IMR-90 (cell line): ENCODE measurements around the gene R3HDML. TPM values are rescaled to one million over a fixed set of nuclear protein-coding genes. Genes with fewer than 3 reads are reported as not detected.

Source experiments
- ATAC-seq: fragments of 200-7000 bp; cut with Tn5 transposase; 2 replicates; pipeline ENCODE4 v1.9.1; 2020; ENCODE audit warnings: low read depth, mild to moderate bottlenecking, moderate library complexity
- BruUV-seq: library from RNA; stranded (reverse); fragments of 400-500 nt; replicated peaks from 2 replicates; lab custom pipeline; 2021; lab: Mats Ljungman, UMichigan
- CTCF ChIA-PET: fragments of 300-600 bp; formaldehyde crosslinking; extraction: SDS; loops from one replicate; lab custom pipeline; 2021; ENCODE audit warnings: antibody characterized with exemption; lab: Yijun Ruan, JAX
- POLR2A ChIA-PET: fragments of 300-600 bp; sonication (Branson Sonifier 250); formaldehyde crosslinking; loops from one replicate; lab custom pipeline; 2022; ENCODE audit warnings: antibody characterized with exemption; ENCODE audit not compliant: unreplicated experiment; lab: Charles Lee
- DNase-seq: peaks from one replicate; pipeline ENCODE4 v3.0.0; 2013
- H2AFZ ChIP-seq: replicated peaks from 2 replicates; pipeline ENCODE3; 2013; ENCODE audit warnings: low read length, mild to moderate bottlenecking; ENCODE audit not compliant: poor library complexity
- H2AK5ac ChIP-seq: 2 replicates; pipeline ENCODE4 v1.6.1; 2013; ENCODE audit warnings: low read depth, low read length, inconsistent platforms
- H2AK9ac ChIP-seq: replicated peaks from 2 replicates; pipeline ENCODE3; 2013; ENCODE audit warnings: mild to moderate bottlenecking, low read depth, low read length, moderate library complexity; ENCODE audit not compliant: poor library complexity
- H2BK120ac ChIP-seq: 2 replicates; pipeline ENCODE4 v1.6.1; 2013; ENCODE audit warnings: low read depth, low read length, inconsistent platforms
- H2BK15ac ChIP-seq: 3 replicates; pipeline ENCODE4 v1.6.1; 2013; ENCODE audit warnings: low read depth, low read length, inconsistent platforms
- H2BK20ac ChIP-seq: 2 replicates; pipeline ENCODE4 v1.6.1; 2013; ENCODE audit warnings: low read depth, mild to moderate bottlenecking, inconsistent platforms, low read length, moderate library complexity
- H2BK5ac ChIP-seq: 2 replicates; pipeline ENCODE4 v1.6.1; 2013; ENCODE audit warnings: mild to moderate bottlenecking, low read depth, low read length, inconsistent platforms; ENCODE audit not compliant: poor library complexity, severe bottlenecking
- H3K14ac ChIP-seq: replicated peaks from 2 replicates; pipeline ENCODE4 v1.6.1; 2013; ENCODE audit warnings: low read depth, low read length, inconsistent platforms
- H3K18ac ChIP-seq: 2 replicates; pipeline ENCODE4 v1.6.1; 2013; ENCODE audit warnings: low read depth, low read length, control low read depth
- H3K23ac ChIP-seq: 2 replicates; pipeline ENCODE4 v1.6.1; 2013; ENCODE audit warnings: low read depth, low read length, inconsistent platforms
- H3K27ac ChIP-seq: 2 replicates; pipeline ENCODE4 v1.5.1; 2013; ENCODE audit warnings: mild to moderate bottlenecking, control low read depth, low read length; ENCODE audit not compliant: insufficient read depth
- H3K27me3 ChIP-seq: 2 replicates; pipeline ENCODE4 v1.6.1; 2013; ENCODE audit warnings: low read length; ENCODE audit not compliant: control insufficient read depth, insufficient read depth
- H3K36me3 ChIP-seq: 2 replicates; pipeline ENCODE4 v1.6.1; 2013; ENCODE audit warnings: low read length, mixed read lengths; ENCODE audit not compliant: control insufficient read depth, insufficient read depth
- H3K4ac ChIP-seq: 2 replicates; pipeline ENCODE4 v1.6.1; 2013; ENCODE audit warnings: low read depth, low read length, inconsistent platforms
- H3K4me1 ChIP-seq: 2 replicates; pipeline ENCODE4 v1.6.1; 2013; ENCODE audit warnings: low read length, mixed read lengths; ENCODE audit not compliant: control insufficient read depth, insufficient read depth
- H3K4me2 ChIP-seq: 2 replicates; pipeline ENCODE4 v1.6.1; 2013; ENCODE audit warnings: low read depth, mild to moderate bottlenecking, control low read depth, low read length, moderate library complexity
- H3K4me3 ChIP-seq: 2 replicates; pipeline ENCODE4 v1.5.1; 2013; ENCODE audit warnings: low read depth, mild to moderate bottlenecking, control low read depth, low read length, moderate library complexity; ENCODE audit not compliant: insufficient read depth
- H3K56ac ChIP-seq: 2 replicates; pipeline ENCODE4 v1.6.1; 2013; ENCODE audit warnings: low read length, inconsistent platforms; ENCODE audit not compliant: insufficient read depth; ENCODE audit errors: extremely low read depth
- H3K79me1 ChIP-seq, 2 experiments: 2 replicates each; pipeline ENCODE4 v1.6.1; 2013; ENCODE audit warnings: low read length in 2 of 2, inconsistent platforms in 1 of 2, low read depth in 1 of 2
- H3K9ac ChIP-seq: 2 replicates; pipeline ENCODE4 v1.6.1; 2013; ENCODE audit warnings: low read depth, low read length, control low read depth
- H3K9me1 ChIP-seq: 2 replicates; pipeline ENCODE4 v1.6.1; 2013; ENCODE audit warnings: low read length, inconsistent platforms; ENCODE audit not compliant: insufficient read depth
- H3K9me3 ChIP-seq: 2 replicates; pipeline ENCODE4 v1.6.1; 2013; ENCODE audit warnings: low read length; ENCODE audit not compliant: control insufficient read depth, insufficient read depth
- H4K20me1 ChIP-seq: 2 replicates; pipeline ENCODE4 v1.6.1; 2013; ENCODE audit warnings: low read length, inconsistent platforms; ENCODE audit not compliant: insufficient read depth
- H4K5ac ChIP-seq: 2 replicates; pipeline ENCODE4 v1.6.1; 2013; ENCODE audit warnings: mild to moderate bottlenecking, low read depth, low read length, control low read depth
- H4K8ac ChIP-seq, 2 experiments: 2 replicates each; pipeline ENCODE4 v1.6.1; 2013; ENCODE audit warnings: low read depth in 2 of 2, low read length in 2 of 2, control low read depth in 1 of 2, inconsistent platforms in 1 of 2
- H4K91ac ChIP-seq: 2 replicates; pipeline ENCODE4 v1.6.1; 2013; ENCODE audit warnings: low read depth, low read length, inconsistent platforms; ENCODE audit not compliant: insufficient read depth
- BHLHE40 ChIP-seq: fragments of 150-350 bp; IDR thresholded peaks from 2 replicates; pipeline ENCODE4 v1.6.1; 2016; ENCODE audit warnings: mild to moderate bottlenecking, low read depth, low read length
- CEBPB ChIP-seq: IDR thresholded peaks from 2 replicates; pipeline ENCODE4 v1.6.1; 2012; ENCODE audit warnings: low read depth, low read length, improper control_type of control experiment
- CHD1 ChIP-seq: IDR thresholded peaks from 2 replicates; pipeline ENCODE4 v1.6.1; 2012; ENCODE audit warnings: low read depth, low read length, improper control_type of control experiment
- FOS ChIP-seq: fragments of 150-350 bp; IDR thresholded peaks from 2 replicates; pipeline ENCODE4 v1.6.1; 2016; ENCODE audit warnings: low read depth, low read length
- MAFK ChIP-seq: IDR thresholded peaks from 2 replicates; pipeline ENCODE4 v1.6.1; 2012; ENCODE audit warnings: low read depth, low read length, improper control_type of control experiment
- MAZ ChIP-seq: IDR thresholded peaks from 2 replicates; pipeline ENCODE4 v1.6.1; 2012; ENCODE audit warnings: low read depth, mild to moderate bottlenecking, low read length, improper control_type of control experiment, moderate library complexity, borderline replicate concordance
- MXI1 ChIP-seq: IDR thresholded peaks from 2 replicates; pipeline ENCODE4 v1.6.1; 2012; ENCODE audit warnings: low read depth, mild to moderate bottlenecking, low read length, moderate library complexity, borderline replicate concordance
- NFE2L2 ChIP-seq: fragments of 150-350 bp; IDR thresholded peaks from 2 replicates; pipeline ENCODE4 v1.6.1; 2016; ENCODE audit warnings: low read depth, mild to moderate bottlenecking, low read length
- POLR2A ChIP-seq: IDR thresholded peaks from 2 replicates; pipeline ENCODE4 v1.6.1; 2012; ENCODE audit warnings: mild to moderate bottlenecking, low read depth, low read length
- RCOR1 ChIP-seq: IDR thresholded peaks from 2 replicates; pipeline ENCODE4 v1.6.1; 2012; ENCODE audit warnings: mild to moderate bottlenecking, low read length, improper control_type of control experiment; ENCODE audit not compliant: insufficient replicate concordance
- RFX5 ChIP-seq: IDR thresholded peaks from 2 replicates; pipeline ENCODE4 v1.8.0; 2012; ENCODE audit warnings: low read depth, mild to moderate bottlenecking, low read length, moderate library complexity
- SMC3 ChIP-seq: fragments of 150-350 bp; IDR thresholded peaks from 2 replicates; pipeline ENCODE4 v1.6.1; 2016; ENCODE audit warnings: low read depth, mild to moderate bottlenecking, antibody characterized with exemption, low read length, moderate library complexity
- WGBS, 2 experiments: methylation state at CpG; one replicate each; pipeline versions ENCODE4 v1.1.5 to v1.1.7; 2013; ENCODE audit warnings: missing lambda C conversion rate in 2 of 2; ENCODE audit not compliant: insufficient read length in 1 of 2; ENCODE audit errors: extremely low coverage in 2 of 2; 5-methylcytosine and 5-hydroxymethylcytosine counted together
- dilution Hi-C: fragments of 300-500 bp; cut with HindIII; formaldehyde crosslinking; loops from one replicate; pipeline ENCODE4 v1.14.3; 2018; ENCODE audit warnings: low sequenced_read_pairs; ENCODE audit not compliant: unreplicated experiment
- in situ Hi-C: fragments of 300-500 bp; cut with MboI; formaldehyde crosslinking; loops from 3 replicates; pipeline ENCODE4 v1.14.3; 2019; ENCODE audit warnings: low sequenced_read_pairs, inconsistent platforms, mixed read lengths
- intact Hi-C: fragments of 100-400 bp; cut with micrococcal nuclease; formaldehyde crosslinking; loops from 2 replicates; pipeline ENCODE4 v1.10.0; 2022
- polyA plus RNA-seq, 3 experiments: library from polyadenylated mRNA; depleted of rRNA; stranded (reverse); fragments of >200 nt; gene quantifications; 2 replicates each; pipeline ENCODE4 v1.2.3, GENCODE V29; 2012; ENCODE audit warnings: low replicate concordance in 1 of 3
- total RNA-seq: library from RNA; depleted of rRNA; stranded (reverse); fragments of >200 nt; gene quantifications from 2 replicates; pipeline ENCODE4 v1.2.3, GENCODE V29; 2012
- TF ChIP-seq, protein P1 (sequence below): conservative IDR thresholded peaks from 2 replicates; pipeline ENCODE4 v1.5.1; 2012; ENCODE audit warnings: mild to moderate bottlenecking, low read depth, low read length, improper control_type of control experiment
- TF ChIP-seq, protein P2 (sequence below): fragments of 150-350 bp; IDR thresholded peaks from 2 replicates; pipeline ENCODE4 v1.6.1; 2016; ENCODE audit warnings: low read depth, mild to moderate bottlenecking, low read length, moderate library complexity, borderline replicate concordance
- TF ChIP-seq, protein P3 (sequence below): fragments of 150-350 bp; IDR thresholded peaks from 2 replicates; pipeline ENCODE4 v1.6.1; 2017; ENCODE audit warnings: mild to moderate bottlenecking, antibody characterized with exemption, low read length, low read depth

The R3HDML gene
- total and polyA plus RNA-seq, 2 of the 4 experiments (the other 2 are of a cell fraction): not detected

DNA sequence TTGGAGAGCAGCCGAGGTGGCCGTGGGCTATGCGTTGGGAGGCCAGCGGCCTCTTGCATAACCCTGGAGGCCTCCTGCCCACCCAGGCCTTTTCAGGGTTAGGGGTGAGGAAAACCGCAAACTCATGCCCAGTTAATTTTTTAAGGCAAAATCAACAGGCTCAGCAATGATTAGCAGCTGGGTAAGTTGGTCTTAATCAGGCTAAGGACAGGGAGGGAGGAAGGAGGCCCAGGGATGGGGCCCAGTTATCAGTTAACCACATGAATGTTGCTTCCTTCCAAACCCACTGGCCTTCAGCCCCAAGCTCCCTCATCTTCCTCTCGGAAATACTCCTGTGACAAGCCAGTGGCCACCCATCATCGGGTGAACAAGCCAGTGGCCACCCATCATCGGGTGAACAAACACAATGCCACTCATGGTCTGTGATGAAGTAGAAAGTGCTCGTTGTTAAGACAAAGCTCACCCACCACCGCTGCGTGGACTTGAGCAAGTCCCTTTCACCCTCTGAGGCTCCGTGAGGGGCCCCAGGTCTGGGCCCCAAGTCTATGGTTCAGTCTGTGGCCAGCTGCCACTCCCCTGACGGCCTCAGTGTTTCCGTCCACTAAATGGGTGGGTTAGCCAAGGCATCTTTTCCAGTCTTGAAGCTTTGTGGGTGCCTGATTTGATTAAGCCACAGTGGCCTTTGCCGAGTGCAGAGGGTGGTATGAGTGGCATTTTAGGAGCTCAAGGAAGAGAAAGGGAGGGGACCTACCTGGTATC, 58.0 kb downstream of the R3HDML start:
- Histone ChIP-seq H3K9ac (no peak overlapping the region), H2AK5ac (no peak overlapping the region), H4K91ac (no peak overlapping the region), H4K8ac (no peak overlapping the region), H4K5ac (no peak overlapping the region), H2AK9ac (no peak overlapping the region), H2BK15ac (no peak overlapping the region), H3K4me1 (no peaks in the 10 kb centered on the region), H2BK20ac (no peak overlapping the region), H3K4ac (no peak overlapping the region), H3K27ac (no peak overlapping the region), H3K4me3 (no peak overlapping the region), H3K14ac (no peak overlapping the region), H3K36me3 (no peaks in the 10 kb centered on the region), H3K27me3 (peaks cover 50% of the 10 kb centered on the region), H3K9me1 (no peaks in the 10 kb centered on the region), H3K4me2 (no peak overlapping the region), H3K9me3 (no peaks in the 10 kb centered on the region), H3K79me1 (no peaks in the 10 kb centered on the region), H2BK120ac (no peak overlapping the region), H4K20me1 (no peaks in the 10 kb centered on the region), H2AFZ (no peak overlapping the region), H3K23ac (no peak overlapping the region), H3K56ac (no peak overlapping the region), H2BK5ac (no peak overlapping the region), H3K18ac (no peak overlapping the region)
- ChIA-PET POLR2A (no interaction called here), CTCF (no interaction called here)
- no peak for ATAC-seq
- WGBS, 2 experiments: 40% methylated on average over 3 of the region's 15 CpGs; no CpG with 5 or more reads in 1 of the 2 experiments
- no TSS peak for BruUV-seq
- no peak for DNase-seq
- intact Hi-C loops (no loop called here), dilution Hi-C loops (loop anchor here (10.0 kb wide), 1 partner anchor 70 kb away; no protein-coding TSS in a partner anchor), in situ Hi-C loops (loop anchor here (25.0 kb wide), 1 partner anchor 467 kb away; no protein-coding TSS in a partner anchor)
- TF ChIP-seq CHD1: no peak
- TF ChIP-seq, protein P1, sequence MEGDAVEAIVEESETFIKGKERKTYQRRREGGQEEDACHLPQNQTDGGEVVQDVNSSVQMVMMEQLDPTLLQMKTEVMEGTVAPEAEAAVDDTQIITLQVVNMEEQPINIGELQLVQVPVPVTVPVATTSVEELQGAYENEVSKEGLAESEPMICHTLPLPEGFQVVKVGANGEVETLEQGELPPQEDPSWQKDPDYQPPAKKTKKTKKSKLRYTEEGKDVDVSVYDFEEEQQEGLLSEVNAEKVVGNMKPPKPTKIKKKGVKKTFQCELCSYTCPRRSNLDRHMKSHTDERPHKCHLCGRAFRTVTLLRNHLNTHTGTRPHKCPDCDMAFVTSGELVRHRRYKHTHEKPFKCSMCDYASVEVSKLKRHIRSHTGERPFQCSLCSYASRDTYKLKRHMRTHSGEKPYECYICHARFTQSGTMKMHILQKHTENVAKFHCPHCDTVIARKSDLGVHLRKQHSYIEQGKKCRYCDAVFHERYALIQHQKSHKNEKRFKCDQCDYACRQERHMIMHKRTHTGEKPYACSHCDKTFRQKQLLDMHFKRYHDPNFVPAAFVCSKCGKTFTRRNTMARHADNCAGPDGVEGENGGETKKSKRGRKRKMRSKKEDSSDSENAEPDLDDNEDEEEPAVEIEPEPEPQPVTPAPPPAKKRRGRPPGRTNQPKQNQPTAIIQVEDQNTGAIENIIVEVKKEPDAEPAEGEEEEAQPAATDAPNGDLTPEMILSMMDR: no peak
- no peak for TF ChIP-seq NFE2L2
- TF ChIP-seq, protein P2, sequence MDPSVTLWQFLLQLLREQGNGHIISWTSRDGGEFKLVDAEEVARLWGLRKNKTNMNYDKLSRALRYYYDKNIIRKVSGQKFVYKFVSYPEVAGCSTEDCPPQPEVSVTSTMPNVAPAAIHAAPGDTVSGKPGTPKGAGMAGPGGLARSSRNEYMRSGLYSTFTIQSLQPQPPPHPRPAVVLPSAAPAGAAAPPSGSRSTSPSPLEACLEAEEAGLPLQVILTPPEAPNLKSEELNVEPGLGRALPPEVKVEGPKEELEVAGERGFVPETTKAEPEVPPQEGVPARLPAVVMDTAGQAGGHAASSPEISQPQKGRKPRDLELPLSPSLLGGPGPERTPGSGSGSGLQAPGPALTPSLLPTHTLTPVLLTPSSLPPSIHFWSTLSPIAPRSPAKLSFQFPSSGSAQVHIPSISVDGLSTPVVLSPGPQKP: no peak
- no peak for TF ChIP-seq MAZ
- no peak for TF ChIP-seq MAFK
- TF ChIP-seq RCOR1: no peak
- TF ChIP-seq SMC3: no peak
- no peak for TF ChIP-seq FOS
- TF ChIP-seq, protein P3, sequence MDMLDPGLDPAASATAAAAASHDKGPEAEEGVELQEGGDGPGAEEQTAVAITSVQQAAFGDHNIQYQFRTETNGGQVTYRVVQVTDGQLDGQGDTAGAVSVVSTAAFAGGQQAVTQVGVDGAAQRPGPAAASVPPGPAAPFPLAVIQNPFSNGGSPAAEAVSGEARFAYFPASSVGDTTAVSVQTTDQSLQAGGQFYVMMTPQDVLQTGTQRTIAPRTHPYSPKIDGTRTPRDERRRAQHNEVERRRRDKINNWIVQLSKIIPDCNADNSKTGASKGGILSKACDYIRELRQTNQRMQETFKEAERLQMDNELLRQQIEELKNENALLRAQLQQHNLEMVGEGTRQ: no peak
- TF ChIP-seq POLR2A: no peak
- TF ChIP-seq CEBPB: no peak
- no peak for TF ChIP-seq BHLHE40
- no peak for TF ChIP-seq MXI1
- TF ChIP-seq RFX5: no peak
